Keratinocyte (primary cell): ENCODE results near the gene MAJIN. TPM values are rescaled to one million over a fixed set of nuclear protein-coding genes. Genes with fewer than 3 reads are reported as not detected.

Experiments used
- DNase-seq: peaks from one replicate; pipeline ENCODE4 v3.0.0-alpha.2; 2011; ENCODE audit warnings: low read depth, missing footprints, low spot score
- FAIRE-seq: peaks from 2 replicates; lab custom pipeline; 2011; peaks lifted over from hg19 to GRCh38; lab: Jason Lieb, UNC
- H2AFZ ChIP-seq: 2 replicates; pipeline ENCODE4 v1.6.0; 2012; ENCODE audit warnings: low read length, control low read depth, inconsistent platforms; ENCODE audit not compliant: control insufficient read depth
- H3K27ac ChIP-seq: 2 replicates; pipeline ENCODE4 v1.5.1; 2011; ENCODE audit warnings: low read length; ENCODE audit not compliant: control insufficient read depth, insufficient read depth
- H3K27me3 ChIP-seq: 3 replicates; pipeline ENCODE4 v1.6.0; 2011; ENCODE audit warnings: low read length; ENCODE audit not compliant: control insufficient read depth, insufficient read depth; ENCODE audit errors: extremely low read depth
- H3K36me3 ChIP-seq, 2 experiments: 2 replicates in 1 of 2; 3 replicates in 1 of 2; pipeline ENCODE4 v1.5.1; 2011; ENCODE audit warnings: low read length in 2 of 2, mild to moderate bottlenecking in 1 of 2; ENCODE audit not compliant: control insufficient read depth in 2 of 2, insufficient read depth in 2 of 2; ENCODE audit errors: extremely low read depth in 1 of 2
- H3K4me1 ChIP-seq: 3 replicates; pipeline ENCODE4 v1.5.1; 2011; ENCODE audit warnings: low read length; ENCODE audit not compliant: control insufficient read depth, insufficient read depth; ENCODE audit errors: extremely low read depth
- H3K4me2 ChIP-seq: 3 replicates; pipeline ENCODE4 v1.6.0; 2011; ENCODE audit warnings: low read depth, low read length; ENCODE audit not compliant: control insufficient read depth, insufficient read depth; ENCODE audit errors: extremely low read depth
- H3K4me3 ChIP-seq, 3 experiments: fragments of 200-600 bp in 1 of 3; sonication (generic) in 1 of 3; 2 replicates in 2 of 3; 3 replicates in 1 of 3; pipeline ENCODE4 v1.5.1; 2011 to 2016; ENCODE audit warnings: low read length in 3 of 3, mild to moderate bottlenecking in 3 of 3, control low read depth in 2 of 3, inconsistent platforms in 1 of 3, low read depth in 1 of 3, mixed read lengths in 1 of 3, mixed run types in 1 of 3, moderate library complexity in 1 of 3; ENCODE audit not compliant: control insufficient read depth in 2 of 3, insufficient read depth in 2 of 3; ENCODE audit errors: extremely low read depth in 1 of 3
- H3K79me2 ChIP-seq: 2 replicates; pipeline ENCODE4 v1.6.0; 2012; ENCODE audit warnings: low read length; ENCODE audit not compliant: control insufficient read depth, insufficient read depth
- H3K9ac ChIP-seq: 3 replicates; pipeline ENCODE4 v1.6.0; 2011; ENCODE audit warnings: low read length; ENCODE audit not compliant: control insufficient read depth, insufficient read depth; ENCODE audit errors: extremely low read depth
- H3K9me1 ChIP-seq: 3 replicates; pipeline ENCODE4 v1.6.0; 2011; ENCODE audit warnings: low read length; ENCODE audit not compliant: control insufficient read depth, insufficient read depth; ENCODE audit errors: extremely low read depth
- H3K9me3 ChIP-seq: 2 replicates; pipeline ENCODE4 v1.5.1; 2012; ENCODE audit warnings: low read depth, low read length; ENCODE audit not compliant: control insufficient read depth
- H4K20me1 ChIP-seq: 3 replicates; pipeline ENCODE4 v1.6.0; 2011; ENCODE audit warnings: low read length; ENCODE audit not compliant: control insufficient read depth, insufficient read depth; ENCODE audit errors: extremely low read depth
- EZH2 ChIP-seq: IDR thresholded peaks from one replicate; pipeline ENCODE4 v1.6.1; 2012; ENCODE audit warnings: inconsistent platforms, mild to moderate bottlenecking, low read length, moderate library complexity
- dilution Hi-C: fragments of 300-500 bp; cut with MboI; formaldehyde crosslinking; loops from one replicate; pipeline ENCODE4 v1.7.0; 2020; ENCODE audit warnings: low sequenced_read_pairs; ENCODE audit not compliant: extremely low pct_ligation_motif_present
- polyA plus RNA-seq, 5 experiments: library from polyadenylated mRNA; depleted of rRNA in 3 of 5; stranded (reverse) in 3 of 5; stranded (forward) in 1 of 5; unstranded in 1 of 5; fragments of >200 nt; gene quantifications; 1 replicate in 1 of 5; 2 replicates in 3 of 5; 3 replicates in 1 of 5; pipeline versions ENCODE4 v1.2.1 to v1.2.3, GENCODE V29; 2011 to 2012; ENCODE audit warnings: missing spikeins in 2 of 5, low read depth in 1 of 5, low replicate concordance in 1 of 5
- TF ChIP-seq, protein P1 (sequence below), 3 experiments: IDR thresholded peaks in 1 of 3; conservative IDR thresholded peaks in 1 of 3; optimal IDR thresholded peaks in 1 of 3; 2 replicates in 2 of 3; 3 replicates in 1 of 3; pipeline versions ENCODE3 to v1.5.1; 2011; ENCODE audit warnings: low read length in 3 of 3, mild to moderate bottlenecking in 3 of 3, moderate library complexity in 2 of 3, control low read depth in 1 of 3, inconsistent platforms in 1 of 3; ENCODE audit not compliant: insufficient read depth in 2 of 3; ENCODE audit errors: extremely low read depth in 1 of 3

MAJIN gene
- polyA plus RNA-seq, 1 donor (not counting 4 experiments of a cell fraction or from before 2014, with no cell fraction given), result 0.09 TPM

DNA sequence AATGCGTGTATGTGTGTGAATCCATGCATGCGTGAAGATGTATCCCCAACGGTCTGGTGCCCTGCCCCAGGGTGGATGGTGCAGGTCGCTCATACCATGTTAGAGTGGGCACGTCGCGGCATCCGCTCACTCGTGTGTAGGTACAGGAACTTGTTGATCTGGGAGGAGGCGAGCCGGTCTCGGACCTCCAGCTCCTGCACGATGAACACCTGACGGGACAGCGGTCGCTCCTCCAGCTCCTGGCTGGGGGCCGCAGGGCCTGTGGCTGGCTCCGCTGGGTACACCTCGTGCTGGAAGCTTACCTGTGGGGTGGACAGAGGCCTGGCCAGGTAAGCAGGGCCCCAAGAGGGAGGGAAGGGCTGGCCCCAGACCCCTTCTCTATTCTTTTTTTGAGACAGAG is 73.4 kb downstream of the MAJIN start:
- no peak for TF ChIP-seq EZH2
- TF ChIP-seq, protein P1, sequence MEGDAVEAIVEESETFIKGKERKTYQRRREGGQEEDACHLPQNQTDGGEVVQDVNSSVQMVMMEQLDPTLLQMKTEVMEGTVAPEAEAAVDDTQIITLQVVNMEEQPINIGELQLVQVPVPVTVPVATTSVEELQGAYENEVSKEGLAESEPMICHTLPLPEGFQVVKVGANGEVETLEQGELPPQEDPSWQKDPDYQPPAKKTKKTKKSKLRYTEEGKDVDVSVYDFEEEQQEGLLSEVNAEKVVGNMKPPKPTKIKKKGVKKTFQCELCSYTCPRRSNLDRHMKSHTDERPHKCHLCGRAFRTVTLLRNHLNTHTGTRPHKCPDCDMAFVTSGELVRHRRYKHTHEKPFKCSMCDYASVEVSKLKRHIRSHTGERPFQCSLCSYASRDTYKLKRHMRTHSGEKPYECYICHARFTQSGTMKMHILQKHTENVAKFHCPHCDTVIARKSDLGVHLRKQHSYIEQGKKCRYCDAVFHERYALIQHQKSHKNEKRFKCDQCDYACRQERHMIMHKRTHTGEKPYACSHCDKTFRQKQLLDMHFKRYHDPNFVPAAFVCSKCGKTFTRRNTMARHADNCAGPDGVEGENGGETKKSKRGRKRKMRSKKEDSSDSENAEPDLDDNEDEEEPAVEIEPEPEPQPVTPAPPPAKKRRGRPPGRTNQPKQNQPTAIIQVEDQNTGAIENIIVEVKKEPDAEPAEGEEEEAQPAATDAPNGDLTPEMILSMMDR (optimal IDR thresholded peaks at IDR 0.05 in 1 of 3, IDR thresholded peaks at IDR 0.05 in 1 of 3, conservative IDR thresholded peaks at IDR 0.05 in 1 of 3; ENCODE audit: extremely low read depth in 1 of 3, insufficient read depth in 2 of 3, low read length in 3 of 3), result no peak
- no peak for DNase-seq
- H3K27me3 ChIP-seq, result no peaks in the 10 kb centered on the region
- FAIRE-seq, result no peak
- dilution Hi-C loops, result no loop called here
- H2AFZ ChIP-seq, result no peak overlapping the region
- H3K9ac ChIP-seq, result no peak overlapping the region
- no peak overlapping the region for H3K27ac ChIP-seq
- no peak overlapping the region for H3K4me3 ChIP-seq
- no peak overlapping the region for H3K4me2 ChIP-seq
- no peaks in the 10 kb centered on the region for H4K20me1 ChIP-seq
- H3K79me2 ChIP-seq, result no peaks in the 10 kb centered on the region
- H3K4me1 ChIP-seq, result peaks cover 10% of the 10 kb centered on the region
- H3K9me3 ChIP-seq, result no peaks in the 10 kb centered on the region
- peaks cover 11 to 31% of the 10 kb centered on the region in 2 experiments for H3K36me3 ChIP-seq
- no peaks in the 10 kb centered on the region for H3K9me1 ChIP-seq

DNA sequence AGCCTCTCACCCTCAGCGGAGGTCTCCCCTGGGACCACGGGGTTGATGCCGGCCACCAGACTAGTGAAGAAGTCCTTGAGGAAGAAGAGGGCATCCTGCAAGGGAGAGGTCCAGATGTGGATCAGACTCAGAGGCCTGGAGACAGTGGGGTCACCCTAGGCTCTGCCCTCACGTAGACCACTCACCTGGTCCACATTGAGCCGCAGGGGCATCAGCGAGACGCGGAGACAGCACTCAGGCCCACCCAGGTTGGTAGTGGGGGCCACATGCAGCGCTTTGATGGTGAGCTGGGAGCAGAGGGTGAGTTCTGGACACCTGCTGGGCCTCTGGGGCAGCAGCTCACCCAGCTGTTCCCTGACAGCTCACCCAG is 73.8 kb downstream of the MAJIN start:
- no peak overlapping the region for H2AFZ ChIP-seq
- dilution Hi-C loops, result no loop called here
- no peaks in the 10 kb centered on the region for H3K9me3 ChIP-seq
- no peaks in the 10 kb centered on the region for H3K27me3 ChIP-seq
- no peaks in the 10 kb centered on the region for H4K20me1 ChIP-seq
- H3K79me2 ChIP-seq, result no peaks in the 10 kb centered on the region
- no peak overlapping the region for H3K4me2 ChIP-seq
- no peak for DNase-seq
- peaks cover 10% of the 10 kb centered on the region for H3K4me1 ChIP-seq
- no peak for FAIRE-seq
- no peak overlapping the region for H3K4me3 ChIP-seq
- H3K9me1 ChIP-seq, result no peaks in the 10 kb centered on the region
- no peak overlapping the region for H3K27ac ChIP-seq
- peaks cover 11 to 31% of the 10 kb centered on the region in 2 experiments for H3K36me3 ChIP-seq
- no peak for TF ChIP-seq EZH2
- TF ChIP-seq, protein P1 (optimal IDR thresholded peaks at IDR 0.05 in 1 of 3, IDR thresholded peaks at IDR 0.05 in 1 of 3, conservative IDR thresholded peaks at IDR 0.05 in 1 of 3; ENCODE audit: extremely low read depth in 1 of 3, insufficient read depth in 2 of 3, low read length in 3 of 3), result no peak
- no peak overlapping the region for H3K9ac ChIP-seq
